HuH-7.5 (cell line): Measurements from ENCODE around the gene VASP.

Experiments used
- DNase-seq: peaks from one replicate; pipeline ENCODE4 v3.0.0; 2011; ENCODE audit warnings: low spot score

The VASP gene

DNA sequence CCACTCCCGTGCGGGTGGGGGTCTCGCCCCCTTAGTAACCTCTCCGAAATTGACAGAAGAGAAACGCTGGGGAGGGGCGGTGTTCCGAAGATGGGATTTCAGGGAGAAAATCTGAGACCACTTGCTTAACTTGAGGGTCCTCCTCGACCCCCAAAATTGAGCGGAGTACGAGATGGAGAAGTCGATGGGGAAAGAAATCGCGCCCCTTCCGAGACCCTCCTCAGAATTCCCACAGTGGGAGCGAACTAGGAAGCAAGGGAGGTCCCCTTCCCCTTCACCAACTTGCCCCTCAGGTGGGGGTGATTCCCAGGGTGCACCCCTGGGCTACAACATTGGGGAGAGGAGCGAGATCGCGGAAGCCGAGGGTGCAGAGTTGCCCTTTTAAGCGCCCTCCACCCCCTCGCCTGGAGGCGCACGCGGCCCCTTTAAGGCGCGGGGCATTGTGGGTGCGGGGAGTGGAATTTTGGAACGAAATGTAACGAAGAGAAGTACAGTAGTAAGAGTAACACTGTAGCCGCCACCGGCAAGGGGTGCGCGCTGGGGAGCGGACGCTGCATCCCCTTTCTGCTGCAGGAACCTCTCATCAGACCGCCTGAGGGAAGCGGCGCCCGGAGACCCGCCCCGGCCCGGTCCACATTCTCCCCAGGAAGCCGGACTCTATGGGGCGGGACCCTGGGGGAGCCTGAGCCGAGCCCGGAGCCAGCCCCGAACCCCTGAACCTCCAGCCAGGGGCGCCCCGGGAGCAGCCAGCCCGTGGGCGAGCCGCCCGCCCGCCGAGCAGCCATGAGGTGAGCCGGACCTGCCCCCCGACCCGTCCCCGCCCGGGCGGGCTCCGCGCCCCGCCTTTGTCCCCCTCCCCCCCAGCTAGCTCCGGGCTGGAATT is at the start of gene VASP:
VASP (plus strand) TSS at position 491 of the 883 bp plus-strand sequence; CDS start at position 784, 293 bp downstream.
- peak; percentile 89 for DNase-seq

DNA sequence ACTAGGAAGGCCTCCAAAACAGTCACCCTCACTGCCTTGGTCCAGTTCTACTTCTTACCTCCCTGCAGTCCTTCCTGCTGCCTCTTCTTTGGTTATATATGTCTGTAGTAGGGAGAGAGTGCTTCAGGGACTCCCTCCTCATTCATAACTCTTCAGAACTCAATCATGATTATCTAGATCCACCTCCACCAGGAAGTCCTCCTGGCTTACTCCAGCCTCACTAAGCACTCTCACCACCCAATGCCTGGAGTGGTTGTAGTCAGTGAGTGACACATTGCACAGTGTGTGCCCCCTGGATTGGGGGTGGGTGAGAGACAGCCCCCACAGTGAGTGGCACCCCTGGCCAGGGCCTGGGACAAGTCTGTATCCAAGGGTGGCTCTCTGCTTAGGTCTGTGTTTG is 49.5 kb upstream of the VASP start:
- DNase-seq = no peak

DNA sequence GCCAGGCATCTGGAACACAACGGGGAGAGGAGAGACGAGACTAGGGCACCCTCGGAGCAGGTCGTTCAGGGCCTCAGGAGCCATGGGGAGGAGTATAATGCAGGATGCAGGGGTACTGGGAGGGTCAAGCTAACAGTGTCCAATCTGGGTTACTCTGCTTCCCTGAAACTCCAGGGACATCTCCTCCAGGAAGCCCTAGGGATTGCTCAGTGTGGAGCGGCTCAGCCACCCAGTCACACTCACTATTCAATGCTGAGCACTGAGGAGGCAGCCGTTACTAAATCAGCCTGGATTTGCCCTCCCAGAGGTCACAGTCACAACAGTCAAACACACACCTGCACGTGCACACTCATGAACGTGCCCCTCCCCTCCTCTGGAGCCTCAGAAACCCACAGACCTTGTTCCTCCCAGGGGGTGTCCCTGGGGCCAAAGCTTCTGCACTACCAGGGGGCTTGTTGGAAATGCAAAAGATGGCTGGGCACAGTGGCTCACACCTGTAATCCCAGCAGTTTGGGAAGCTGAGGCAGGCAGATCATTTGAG is 46.4 kb upstream of the VASP start:
- DNase-seq = no peak

DNA sequence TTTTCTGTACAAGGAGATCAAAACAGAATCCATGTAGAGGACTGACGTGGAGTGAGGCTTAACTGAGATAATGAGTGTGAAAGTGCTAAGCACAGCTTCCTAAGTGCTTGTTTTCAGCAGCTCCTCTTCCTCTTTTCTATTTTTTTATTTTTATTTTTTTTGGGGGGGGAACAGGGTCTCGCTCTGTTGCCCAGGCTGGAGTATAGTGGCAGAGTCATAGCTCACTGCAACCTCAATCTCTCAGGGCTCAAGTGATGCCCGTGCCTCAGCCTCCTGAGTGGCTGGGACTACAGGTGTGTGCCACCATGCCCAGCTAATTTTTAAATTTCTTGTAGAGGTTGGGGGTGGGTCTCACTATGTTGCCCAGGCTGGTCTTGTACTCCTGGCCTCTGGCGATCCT is 45.1 kb upstream of the VASP start:
- DNase-seq = no peak

DNA sequence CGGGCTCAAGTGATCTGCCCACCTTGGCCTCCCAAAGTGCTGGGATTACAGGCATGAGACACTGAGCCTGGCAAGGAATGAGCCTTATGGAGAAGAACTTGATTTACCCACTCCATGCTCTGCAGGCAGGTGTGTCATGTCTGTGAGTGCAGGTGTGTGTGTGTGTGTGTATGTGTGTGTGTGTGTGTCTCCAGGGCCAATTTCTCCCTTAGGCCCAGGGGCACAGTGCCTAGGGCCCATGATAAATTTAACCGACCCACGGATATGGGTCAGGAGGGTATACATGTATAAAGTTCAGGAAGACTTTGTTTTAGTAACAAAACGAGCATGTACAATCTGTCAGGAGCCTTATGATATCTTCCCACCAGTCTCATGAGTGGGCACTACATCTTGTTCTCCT is 44.0 kb upstream of the VASP start:
- DNase-seq = no peak

DNA sequence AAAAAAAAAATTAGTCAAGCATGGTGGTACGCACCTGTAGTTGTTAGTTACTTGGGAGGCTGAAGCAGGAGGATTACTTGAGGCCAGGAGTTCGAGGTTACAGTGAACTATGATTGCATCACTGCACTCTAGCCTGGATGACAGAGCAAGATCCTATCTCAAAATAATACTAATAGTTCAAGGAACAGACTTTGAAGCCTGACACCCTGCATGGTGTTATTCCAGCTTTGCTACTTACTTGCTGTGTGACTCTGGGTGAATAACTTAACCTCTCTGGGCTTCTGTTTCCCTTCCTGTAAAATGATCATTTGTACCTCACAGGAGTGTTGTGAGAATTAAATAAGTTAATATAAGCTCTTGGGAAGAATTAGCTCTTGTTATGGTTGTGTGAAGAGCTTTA is 43.0 kb upstream of the VASP start:
- no peak for DNase-seq

DNA sequence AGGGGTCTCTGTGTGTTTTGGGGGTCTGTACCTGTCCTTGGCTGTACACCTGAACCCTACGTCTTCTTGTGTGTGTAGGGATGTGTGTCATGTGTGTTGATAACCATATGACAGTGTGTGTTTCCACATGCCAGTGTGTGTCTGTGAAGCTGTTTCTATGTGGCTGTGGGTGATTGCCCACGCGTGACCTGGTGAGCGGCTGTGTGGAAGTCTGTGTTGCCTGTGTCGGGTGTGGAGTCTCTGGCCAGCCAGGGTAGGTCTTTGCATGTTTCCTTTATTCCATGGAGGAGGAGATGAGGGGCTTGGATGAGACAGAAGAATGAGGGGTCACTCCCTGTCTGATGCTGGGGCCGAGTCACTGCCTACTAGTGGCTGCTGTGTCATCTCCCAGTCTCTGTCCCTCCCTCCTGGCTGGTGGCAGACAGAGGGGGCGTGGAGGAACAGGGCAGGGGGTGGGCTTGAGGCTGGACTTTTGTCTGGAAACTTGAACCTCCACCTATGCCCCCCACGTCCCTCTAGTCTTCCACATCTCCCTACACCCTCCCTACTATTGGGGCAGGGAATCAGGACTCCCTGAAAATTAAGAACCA is 42.3 kb upstream of the VASP start:
- DNase-seq = no peak

DNA sequence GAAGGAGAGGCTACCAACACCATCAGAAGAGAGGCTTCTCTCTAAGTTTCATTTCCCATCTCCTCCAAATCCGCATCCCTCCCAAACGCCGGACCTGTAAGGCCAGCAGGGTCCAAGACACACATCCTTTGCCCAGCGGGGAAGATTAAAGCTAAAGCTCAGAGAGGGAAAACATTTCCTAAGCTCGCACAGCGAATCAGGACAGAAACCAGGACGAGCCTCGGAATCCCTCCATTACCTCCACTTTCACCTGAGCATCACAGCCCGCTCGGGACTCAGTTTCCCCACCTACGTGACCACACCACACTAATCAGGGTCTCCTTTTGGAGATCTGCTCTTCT is 40.2 kb upstream of the VASP start:
- DNase-seq = no peak

DNA sequence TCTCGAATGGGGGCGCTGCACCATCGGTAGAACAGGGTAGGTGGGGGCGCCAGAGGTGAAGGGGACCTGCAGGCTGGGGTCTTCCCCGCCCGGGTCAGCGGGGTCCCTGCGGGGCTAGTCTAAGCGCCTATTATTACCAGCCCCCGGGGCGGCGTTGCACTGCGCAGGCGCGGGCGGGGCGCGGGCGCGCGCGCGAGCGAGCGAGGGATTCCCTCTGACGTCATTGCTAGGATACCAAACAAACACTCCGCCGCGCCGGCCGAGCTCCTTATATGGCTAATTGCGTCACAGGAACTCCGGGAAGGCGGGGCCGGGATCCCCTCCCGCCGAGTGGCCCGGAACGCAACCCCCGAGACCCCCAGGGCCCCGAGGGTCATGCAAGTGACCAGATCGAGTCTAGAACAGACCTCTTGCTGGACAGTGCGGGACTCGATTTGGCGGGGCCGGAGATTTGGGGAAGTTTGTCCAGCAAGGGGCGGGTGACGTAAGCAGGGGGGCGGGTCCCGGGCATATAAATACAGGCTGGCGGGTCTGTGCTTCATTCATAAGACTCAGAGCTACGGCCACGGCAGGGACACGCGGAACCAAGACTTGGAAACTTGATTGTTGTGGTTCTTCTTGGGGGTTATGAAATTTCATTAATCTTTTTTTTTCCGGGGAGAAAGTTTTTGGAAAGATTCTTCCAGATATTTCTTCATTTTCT is 39.7 kb upstream of the VASP start, which contains the start of gene FOSB:
FOSB (plus strand) TSS at position 541 of the 703 bp plus-strand sequence. CDS start 591 bp downstream, outside the sequence.
- peak; percentile 95 for DNase-seq

DNA sequence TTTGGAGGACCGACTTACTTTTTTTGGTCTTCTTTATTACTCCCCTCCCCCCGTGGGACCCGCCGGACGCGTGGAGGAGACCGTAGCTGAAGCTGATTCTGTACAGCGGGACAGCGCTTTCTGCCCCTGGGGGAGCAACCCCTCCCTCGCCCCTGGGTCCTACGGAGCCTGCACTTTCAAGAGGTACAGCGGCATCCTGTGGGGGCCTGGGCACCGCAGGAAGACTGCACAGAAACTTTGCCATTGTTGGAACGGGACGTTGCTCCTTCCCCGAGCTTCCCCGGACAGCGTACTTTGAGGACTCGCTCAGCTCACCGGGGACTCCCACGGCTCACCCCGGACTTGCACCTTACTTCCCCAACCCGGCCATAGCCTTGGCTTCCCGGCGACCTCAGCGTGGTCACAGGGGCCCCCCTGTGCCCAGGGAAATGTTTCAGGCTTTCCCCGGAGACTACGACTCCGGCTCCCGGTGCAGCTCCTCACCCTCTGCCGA is 39.1 kb upstream of the VASP start:
- DNase-seq = no peak

DNA sequence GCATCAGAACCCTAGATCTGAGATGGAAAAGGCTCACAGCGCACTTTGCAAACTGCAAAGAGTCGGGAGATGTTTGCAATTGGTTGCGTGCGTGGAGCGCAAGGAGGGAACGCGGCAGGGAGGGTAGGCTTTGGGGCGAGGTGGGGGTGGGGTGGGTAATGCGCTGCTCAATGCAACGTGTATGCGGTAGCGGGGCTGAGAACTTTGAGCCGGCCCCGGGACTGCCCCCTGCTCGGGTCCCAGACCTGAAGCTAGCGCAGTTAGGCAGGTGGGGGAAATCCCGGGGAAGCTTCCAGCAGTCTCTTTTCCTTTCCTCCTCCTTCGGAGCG is 38.5 kb upstream of the VASP start:
- no peak for DNase-seq

DNA sequence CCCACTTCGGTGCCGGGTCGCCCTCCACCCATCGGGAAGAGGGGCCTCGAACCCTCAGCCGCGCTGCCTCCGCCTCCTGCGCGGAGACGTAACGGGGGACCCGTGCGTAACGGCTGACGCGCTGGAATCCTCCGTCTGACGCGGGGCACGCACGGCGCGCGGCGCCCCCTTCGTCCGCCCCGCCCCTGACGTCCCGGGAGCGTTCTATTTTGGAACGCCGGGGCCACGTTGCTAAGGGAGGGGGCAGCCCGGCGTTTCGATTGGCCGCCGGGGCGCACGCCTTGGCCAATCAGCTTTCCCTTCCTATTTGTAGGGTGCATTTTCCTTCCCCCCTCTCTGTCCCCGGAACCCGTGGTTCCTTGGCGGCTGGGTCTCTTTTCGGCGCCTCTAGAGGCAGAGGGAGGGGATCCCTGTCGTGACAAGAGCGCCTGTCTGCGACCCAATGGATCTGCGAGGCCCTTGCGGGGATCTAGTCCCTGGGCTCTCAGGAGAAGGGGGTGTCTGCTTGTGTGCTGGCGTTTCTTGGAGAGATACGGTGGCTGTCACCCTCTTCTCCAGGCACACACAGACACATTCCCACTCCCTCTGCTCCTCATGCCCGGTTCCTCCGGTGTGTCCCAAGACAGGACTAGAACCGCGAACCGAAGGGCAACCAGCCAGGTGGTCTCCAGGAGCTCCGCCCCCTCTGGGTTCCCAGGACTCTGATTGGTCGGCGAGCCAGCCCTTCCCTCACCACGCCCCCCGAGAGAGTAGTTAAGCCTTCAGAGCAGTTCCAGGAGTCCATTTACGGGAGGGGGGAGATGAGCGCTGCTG is 37.9 kb upstream of the VASP start:
- DNase-seq = peak; percentile 93

DNA sequence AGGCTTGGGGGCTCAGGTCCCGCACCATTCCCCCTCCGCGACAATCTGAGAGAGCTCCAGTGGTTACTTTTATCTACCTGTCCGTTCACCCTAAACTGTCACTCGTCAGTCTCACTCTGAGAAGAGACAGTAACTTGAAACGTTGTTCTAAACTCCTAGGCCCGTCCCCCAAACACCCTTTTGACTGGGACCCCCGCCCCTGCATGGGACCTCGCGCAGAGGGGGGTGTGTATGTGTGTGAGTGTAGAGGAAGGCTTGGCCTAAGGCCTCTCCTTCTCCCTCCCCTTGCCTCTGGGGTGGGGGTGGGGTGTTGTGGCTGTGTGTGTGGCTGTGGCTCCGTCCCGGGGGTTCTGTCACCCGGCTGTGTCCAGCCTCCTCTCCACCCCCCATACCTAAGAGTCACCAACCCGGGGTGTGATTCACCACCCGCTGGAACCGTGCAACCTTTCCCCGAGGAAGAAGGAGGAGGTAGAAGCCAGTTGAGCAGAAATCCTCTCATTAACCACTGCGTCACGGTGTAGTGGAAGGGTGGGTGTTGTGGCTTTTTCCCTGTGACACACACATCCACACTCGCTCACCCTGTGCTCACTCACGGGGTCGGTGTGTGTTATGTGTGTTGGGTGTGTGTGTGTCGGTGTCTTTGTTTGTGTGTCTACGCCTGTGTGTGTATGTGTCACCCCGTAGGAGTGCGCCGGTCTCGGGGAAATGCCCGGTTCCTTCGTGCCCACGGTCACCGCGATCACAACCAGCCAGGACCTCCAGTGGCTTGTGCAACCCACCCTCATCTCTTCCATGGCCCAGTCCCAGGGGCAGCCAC is 37.1 kb upstream of the VASP start:
- DNase-seq = no peak

DNA sequence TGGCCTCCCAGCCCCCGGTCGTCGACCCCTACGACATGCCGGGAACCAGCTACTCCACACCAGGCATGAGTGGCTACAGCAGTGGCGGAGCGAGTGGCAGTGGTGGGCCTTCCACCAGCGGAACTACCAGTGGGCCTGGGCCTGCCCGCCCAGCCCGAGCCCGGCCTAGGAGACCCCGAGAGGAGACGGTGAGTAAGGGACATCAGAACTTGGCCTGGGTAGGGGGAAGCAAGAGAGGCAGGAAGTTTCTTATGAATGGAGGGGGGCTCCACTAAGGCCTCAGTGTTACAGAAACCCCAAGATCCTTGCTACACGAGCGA is 36.6 kb upstream of the VASP start:
- DNase-seq = no peak

DNA sequence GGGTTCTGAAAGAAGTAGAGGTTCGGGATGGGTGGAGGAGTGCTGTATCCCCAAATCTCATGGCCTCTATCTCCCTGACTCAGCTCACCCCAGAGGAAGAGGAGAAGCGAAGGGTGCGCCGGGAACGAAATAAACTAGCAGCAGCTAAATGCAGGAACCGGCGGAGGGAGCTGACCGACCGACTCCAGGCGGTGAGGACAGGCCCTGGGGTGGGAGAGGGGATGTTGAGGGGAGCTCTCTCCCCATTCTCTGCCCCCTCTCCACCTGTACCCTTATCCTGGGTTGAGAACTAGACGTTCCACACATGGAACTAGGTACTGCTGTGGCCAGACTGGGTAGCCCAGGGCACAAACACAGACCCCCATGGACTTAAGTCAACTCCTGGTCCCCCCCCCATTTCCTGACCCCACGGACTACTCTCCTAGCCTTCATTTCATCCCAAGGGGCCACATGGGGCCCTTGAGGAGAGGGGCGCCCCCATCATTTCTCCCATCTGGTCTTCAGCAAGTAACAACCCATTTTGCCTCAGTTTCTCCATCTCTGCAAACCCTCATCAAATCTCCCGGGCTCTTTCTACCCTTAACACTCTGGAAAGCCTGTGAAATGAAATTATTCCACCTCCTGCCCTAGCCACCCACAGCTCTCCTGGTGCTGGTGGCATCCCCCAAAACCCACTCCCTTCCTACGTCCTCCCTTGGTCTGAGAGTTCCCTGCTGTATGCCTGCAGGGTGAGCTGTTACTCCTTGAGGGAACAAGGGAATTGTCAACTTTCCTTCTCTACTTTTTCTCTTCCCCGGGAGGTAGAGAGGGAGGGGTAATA is 36.0 kb upstream of the VASP start:
- no peak for DNase-seq

DNA sequence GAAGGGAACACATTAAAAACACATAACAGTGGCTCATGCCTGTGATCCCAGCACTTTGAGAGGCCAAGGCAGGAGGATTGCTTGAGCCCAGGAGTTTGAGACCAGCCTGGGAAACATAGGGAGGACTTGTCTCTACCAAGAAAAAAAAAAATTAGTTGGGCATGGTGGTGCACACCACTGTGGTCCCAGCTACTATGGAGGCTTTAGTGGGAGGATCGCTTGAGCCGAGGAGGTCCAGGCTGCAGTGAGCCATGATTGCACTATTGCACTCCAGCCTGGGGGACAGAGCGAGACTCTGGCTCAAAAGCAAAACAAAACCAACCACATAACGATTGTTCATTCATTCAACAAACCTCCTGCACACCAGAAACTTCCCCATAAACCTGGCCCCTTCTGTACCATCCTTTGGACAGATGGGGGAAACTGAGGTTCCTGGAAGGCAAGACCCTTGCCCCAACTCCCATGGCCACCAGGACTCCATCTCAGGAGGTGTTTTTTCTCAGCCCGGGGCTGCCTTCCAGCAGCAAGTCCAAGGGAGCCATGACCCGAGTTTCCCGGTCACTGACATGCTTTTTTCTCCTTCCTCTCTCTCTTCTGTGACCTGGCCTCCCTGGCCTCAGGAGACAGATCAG is 35.2 kb upstream of the VASP start:
- no peak for DNase-seq

DNA sequence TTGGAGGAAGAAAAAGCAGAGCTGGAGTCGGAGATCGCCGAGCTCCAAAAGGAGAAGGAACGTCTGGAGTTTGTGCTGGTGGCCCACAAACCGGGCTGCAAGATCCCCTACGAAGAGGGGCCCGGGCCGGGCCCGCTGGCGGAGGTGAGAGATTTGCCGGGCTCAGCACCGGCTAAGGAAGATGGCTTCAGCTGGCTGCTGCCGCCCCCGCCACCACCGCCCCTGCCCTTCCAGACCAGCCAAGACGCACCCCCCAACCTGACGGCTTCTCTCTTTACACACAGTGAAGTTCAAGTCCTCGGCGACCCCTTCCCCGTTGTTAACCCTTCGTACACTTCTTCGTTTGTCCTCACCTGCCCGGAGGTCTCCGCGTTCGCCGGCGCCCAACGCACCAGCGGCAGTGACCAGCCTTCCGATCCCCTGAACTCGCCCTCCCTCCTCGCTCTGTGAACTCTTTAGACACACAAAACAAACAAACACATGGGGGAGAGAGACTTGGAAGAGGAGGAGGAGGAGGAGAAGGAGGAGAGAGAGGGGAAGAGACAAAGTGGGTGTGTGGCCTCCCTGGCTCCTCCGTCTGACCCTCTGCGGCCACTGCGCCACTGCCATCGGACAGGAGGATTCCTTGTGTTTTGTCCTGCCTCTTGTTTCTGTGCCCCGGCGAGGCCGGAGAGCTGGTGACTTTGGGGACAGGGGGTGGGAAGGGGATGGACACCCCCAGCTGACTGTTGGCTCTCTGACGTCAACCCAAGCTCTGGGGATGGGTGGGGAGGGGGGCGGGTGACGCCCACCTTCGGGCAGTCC is 34.5 kb upstream of the VASP start:
- DNase-seq = no peak

DNA sequence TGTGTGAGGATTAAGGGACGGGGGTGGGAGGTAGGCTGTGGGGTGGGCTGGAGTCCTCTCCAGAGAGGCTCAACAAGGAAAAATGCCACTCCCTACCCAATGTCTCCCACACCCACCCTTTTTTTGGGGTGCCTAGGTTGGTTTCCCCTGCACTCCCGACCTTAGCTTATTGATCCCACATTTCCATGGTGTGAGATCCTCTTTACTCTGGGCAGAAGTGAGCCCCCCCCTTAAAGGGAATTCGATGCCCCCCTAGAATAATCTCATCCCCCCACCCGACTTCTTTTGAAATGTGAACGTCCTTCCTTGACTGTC is 34.0 kb upstream of the VASP start:
- DNase-seq = no peak
